GM21619 (cell line): ENCODE measurements around the gene TBC1D8B.

Source experiments
- ATAC-seq: cut with Tn5 transposase; IDR thresholded peaks from one replicate; pipeline ENCODE4 v1.9.1; 2021; ENCODE audit not compliant: unreplicated experiment

The TBC1D8B gene

DNA sequence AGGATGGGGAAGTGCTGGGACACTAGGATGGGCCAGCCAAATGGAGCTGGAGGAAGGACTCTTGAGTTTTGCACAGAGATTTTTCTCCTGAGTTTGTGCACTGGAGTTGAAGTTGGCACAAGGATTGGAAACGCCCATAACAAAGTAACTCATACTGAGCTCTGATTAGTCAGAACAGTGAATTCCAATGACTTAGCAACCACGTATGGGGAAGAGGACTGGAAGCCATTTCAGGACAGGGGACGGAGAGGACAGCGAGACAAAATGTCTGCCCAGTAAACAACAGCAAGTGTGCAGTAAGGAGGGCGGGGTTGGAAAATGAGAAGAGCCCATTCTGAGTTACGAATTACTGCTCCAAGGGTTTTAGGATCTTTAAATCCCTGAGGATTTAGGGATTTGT lies 94.8 kb downstream of the TBC1D8B start:
- ATAC-seq: no peak

DNA sequence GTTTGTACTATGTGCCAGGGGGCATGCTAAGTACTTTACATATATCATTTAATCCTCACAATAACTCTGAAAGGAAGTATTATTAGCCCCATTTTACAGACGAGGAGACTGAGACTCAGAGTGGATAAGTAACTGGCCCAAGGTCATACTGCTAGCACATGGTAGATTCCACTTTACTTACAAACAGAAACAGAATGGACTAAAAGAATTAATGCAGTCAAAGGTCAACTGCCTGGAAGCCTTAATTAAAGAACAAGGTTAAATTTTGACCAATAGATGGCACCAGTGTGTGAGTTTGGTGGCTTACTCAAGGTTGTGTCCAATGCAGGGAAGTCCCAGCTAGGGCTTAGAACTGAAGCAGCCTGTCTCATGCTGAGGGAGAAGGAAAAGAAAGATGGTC lies 96.0 kb downstream of the TBC1D8B start:
- peak; percentile 84 for ATAC-seq

DNA sequence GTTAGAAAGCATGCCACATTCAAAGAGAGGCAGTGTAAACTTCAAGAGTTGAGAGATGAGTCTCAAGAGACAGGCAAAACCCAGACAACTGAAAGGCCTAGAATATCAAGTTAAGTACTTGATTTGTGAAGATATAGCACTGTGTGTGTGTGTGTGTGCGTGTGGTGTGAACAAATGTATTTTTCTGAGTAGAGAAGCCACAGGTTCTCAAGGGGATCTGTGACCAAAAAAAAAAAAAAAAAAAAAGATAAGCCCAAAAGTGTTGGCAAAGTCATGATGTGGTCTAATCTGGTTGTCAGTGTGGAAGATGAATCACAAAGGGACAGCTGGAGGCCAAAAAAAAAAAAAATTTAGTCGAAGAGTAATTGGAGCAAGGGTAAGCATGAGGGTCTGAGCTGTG lies 96.8 kb downstream of the TBC1D8B start:
- no peak for ATAC-seq

DNA sequence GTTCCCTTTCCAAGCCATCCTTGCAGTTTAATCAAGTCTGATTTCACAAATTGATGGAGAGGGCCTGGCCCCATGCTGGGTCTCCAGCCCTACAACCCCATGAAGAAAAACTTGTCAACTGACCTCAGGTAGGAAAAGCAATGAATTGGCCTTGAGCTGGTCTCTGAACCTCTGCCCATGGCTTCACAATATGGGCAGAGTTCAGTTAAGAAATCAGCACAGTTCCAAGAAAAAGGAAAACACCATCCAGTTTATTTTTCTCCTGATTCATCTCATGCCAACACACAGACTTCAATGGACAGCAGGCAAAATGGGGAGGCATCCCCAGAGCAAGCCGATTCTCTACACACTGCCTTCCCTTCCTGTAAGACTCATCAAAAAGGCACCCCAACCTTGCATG lies 97.4 kb downstream of the TBC1D8B start:
- no peak for ATAC-seq

DNA sequence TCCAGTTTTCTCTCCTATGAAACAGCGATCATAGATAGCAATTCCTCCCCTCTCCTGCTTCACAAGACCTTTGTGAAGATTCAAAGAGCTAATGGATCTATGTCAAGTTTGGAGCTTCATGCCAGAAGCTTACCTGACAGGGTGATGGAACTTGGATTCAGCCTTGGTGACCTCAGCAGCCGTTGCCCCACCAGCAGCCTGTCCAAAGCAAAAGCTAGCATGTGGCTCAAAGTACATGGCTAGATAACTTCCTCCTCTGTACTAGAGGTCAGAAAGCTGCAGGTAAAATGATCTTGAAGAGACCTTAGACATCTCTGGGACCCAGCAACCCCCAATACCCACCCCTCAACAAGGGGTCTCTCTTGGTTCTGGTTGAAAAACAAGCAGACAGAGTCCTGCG lies 98.9 kb downstream of the TBC1D8B start:
- ATAC-seq: no peak

DNA sequence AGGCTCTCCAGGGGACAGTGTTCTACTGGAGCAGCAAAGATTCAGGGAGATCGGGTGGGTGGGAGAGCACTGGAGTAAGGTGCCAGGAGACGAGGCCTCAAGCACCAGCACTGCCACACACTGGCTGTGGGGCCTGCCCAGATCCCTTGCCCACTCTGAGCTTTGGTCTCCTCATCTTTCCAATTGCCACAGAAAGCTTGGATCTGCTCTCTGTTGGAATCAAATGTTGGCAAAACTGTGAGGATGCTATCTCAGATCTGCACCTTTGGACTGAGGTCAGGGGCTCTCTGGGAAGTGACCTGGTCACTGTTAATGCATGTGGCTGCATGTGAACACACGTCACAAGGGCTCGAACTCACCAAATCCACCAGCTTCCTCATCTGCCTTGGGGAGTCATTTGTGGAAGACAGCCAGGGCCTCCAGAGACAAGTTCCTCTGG lies 99.3 kb downstream of the TBC1D8B start:
- ATAC-seq: no peak

DNA sequence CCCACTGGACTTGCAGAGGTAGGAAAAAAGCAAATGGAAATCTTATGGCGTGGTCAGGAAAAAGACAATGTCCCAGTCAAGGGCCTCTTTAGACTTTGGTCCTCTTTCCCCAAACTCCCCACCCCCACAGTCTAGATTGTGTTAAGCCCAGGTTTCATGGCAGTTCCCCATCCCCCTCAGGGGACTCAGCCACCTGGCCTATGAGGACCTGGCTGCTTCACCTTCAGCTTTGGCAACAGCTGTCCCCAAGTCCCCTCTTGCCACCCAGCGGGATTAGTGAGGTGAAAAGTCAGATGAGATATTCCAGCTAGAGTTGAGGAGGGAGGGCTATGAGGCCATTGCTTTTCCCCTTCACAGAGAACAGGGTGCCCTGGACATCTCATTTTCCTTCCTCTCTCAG lies 100.2 kb downstream of the TBC1D8B start:
- ATAC-seq: no peak

DNA sequence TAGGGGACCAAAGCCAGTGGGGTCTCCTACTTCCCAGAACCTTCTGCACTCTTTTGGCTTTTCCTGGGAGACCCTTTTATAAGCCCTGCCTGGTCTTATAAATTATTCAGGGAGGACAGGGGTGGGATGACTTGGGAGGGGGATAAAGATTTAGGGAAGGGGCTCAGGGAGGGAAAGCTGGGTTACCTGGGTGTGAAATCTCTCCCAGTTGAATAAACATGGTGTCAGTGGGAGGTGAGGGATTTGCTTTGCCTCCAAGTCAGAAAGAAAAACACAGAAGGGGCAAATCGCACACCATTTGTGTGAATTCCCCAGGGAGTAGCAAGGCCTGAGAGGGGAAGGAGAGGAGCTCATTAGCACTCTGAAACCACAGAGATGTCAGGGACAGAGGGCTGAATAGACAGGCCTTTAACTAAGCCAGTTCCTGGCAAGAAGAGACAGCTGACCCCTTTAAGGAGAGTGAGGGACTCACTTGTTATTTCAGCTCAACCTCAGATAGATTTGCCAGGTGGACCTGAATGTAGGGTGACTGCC lies 100.9 kb downstream of the TBC1D8B start, which contains the start of gene RIPPLY1:
TSS of gene RIPPLY1 (minus strand) at position 51 of the 534 bp plus-strand sequence. CDS start 54 bp downstream, outside the sequence.
- no peak for ATAC-seq

DNA sequence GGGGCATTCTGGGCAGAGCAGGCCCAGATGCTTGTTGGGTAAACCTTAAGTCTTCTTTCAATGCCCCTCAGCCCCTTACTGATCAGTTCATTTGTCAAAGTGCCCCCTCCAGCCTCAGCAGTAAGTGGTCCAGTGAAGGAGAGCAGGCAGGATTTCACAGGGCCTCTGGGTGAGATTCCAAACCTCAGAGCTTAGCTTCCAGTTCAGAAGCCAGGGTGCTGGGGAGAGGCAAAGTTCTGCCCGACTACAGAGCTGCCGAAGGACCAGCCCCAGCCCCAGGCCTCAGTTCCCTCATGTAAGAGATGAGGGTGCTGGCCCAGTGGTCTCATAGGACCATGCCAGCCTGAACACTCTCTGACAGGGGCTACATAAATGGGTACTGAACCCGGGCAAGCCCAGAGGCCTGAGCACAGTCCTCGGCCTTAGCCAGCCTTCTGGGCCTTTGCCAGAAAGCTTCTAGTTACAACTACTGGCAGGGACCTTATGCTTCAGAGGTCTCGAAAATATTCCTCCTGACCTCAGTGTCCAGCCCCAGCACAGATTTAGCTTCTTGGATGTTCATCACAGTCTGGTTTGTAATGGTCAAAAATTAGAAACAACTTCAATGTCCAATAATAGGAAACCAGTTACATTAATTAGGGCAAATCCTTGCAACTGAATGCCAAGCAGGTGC lies 101.5 kb downstream of the TBC1D8B start:
- no peak for ATAC-seq

DNA sequence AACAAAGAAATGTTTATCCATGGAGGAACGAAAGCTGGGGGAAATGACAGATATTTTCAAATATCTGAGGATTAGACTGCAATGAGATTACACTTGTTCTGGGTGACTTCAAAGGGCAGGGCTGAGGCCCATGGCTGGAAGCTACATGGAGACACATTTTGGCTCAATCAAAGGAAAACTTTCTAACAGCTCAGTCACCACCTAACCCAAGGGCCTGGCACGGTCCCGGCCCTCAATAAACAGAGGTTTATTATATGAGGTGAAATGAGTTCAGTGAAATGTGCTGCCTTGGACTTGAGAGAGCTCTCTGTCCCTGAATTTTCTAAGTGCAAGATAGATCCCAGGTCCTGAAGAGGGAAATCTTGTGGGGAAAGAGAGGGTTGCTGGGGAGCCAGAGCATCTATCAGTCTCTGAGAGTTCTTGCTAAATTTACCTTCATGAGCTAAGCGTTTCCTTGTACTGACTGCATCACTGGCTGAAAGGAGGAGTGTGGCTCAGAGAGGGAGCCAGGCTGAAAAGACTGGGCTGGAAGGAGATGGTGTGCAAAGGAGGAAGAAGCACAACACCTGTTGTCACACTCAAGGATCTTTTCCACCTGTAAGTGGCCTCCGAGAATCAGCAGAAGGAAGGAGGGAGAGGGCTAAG lies 102.7 kb downstream of the TBC1D8B start:
- no peak for ATAC-seq

DNA sequence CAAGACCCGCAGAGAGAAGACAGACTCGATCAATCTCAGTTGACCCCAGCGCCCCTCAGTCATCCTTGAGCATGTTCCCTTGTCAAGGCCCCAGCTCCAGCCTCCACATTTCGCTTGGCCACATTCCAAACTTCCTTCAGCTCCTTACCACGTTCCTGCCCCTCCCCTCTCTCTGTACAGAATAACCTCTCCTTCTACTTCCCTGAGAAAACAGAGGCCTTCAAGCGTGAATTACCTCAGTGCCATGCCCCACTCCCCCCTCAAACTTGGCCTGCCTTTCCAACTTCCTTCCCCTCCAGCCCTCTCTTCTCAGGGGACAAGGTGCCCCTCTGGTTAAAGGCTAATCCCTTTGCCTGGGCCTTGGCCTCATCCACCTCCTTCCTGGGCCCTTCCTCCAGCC lies 103.9 kb downstream of the TBC1D8B start:
- ATAC-seq: no peak

DNA sequence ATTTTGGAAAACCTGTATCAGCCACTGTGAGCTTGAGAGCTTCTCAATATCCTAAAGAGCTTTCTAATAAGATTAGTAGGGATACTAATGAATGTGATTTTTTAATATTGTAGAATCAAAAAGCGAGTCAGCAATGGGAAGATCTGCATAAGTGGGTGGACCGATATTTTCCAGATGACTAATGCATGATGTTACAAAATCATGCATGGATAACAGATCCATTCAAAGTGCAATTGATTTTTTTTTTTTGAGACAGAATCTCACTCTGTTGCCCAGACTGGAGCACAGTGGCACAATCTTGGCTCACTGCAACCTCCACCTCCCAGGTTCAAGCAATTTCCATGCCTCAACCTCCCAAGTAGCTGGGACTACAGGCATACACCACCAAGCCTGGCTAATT lies 110.4 kb downstream of the TBC1D8B start:
- no peak for ATAC-seq

DNA sequence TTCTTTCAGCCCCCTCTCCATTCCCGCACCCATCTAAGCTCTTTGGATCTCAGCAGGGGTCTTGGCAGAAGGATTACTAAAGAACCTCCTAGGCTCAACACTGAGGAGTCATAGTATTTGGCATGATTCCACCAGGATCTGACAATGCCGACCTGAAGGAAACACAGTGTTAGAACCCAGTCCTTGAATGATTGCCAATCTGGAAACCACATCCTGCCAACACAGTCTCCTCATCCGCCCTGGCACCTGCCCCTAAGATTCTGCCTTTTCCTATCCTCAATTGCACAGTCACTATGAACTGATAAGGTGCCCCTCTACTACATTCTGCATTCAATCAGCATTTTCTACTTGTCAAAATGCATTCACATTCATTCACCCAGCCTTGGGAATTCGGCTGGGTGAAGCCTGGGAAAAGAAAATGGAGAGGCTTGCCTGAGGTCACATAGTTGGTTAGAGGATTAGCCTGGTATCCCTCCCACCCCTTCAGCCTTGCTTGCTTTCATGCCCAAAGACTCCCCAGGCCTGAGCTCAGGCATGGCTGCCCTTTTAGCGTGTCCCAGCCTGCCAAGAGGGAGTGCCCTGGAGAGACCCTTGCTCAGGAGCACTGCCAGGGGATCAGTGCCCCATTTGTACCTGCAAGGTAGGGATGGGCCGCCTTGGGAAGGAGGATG lies 115.5 kb downstream of the TBC1D8B start:
- ATAC-seq: no peak

DNA sequence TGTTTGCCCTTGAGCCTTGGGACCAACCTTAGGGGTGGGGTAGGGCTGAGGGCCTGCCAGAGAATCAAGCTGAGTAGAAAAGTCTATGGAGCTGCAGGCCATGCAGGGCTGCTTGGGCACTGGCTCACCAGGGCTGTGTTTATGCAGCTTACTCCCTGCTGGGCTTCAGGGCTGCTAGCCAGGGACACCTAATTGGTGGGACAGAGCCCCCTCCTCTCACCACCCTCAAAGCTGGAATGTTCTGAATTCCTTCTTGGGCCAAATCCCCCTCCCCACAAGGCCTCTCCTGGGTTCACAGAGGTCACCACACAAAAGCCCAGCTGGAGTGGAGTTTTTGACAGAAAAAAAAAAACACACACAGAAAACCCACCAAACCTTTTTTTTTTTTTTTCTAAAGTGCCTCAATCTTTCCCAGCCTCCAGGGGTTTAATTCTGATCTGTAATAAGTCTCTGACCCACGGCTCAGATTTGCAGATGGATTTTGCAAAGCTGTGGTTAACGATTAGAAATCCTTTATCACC lies 117.5 kb downstream of the TBC1D8B start, which contains the start of gene CLDN2:
TSS of gene CLDN2 (plus strand) at position 471 of the 521 bp plus-strand sequence. CDS start 7,827 bp downstream, outside the sequence.
- no peak for ATAC-seq

DNA sequence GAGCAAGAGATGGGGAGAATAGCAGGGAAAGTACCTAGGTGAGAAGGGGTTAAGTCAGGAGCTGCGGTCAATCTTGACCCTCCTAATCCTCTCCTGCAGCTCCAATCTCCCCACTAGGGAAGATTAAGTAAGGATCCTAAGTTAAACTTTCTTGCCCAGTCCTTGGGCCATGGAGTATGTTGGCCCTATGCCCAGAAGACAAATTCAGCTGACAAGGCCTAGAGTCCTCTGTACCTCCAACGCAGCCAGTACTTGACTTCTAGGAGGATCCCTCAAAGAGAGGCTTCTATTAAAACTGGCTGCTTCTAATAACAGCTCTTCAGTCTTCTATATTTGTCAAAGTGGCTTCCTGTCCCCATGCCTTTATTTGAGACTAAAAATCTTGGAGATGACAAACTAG lies 119.2 kb downstream of the TBC1D8B start:
- no peak for ATAC-seq
